RKO (cell line): ENCODE data around the gene DDX1.

Experiments used
- DNase-seq: peaks from one replicate; pipeline ENCODE4 v3.0.0-alpha.2; 2016; ENCODE audit warnings: low spot score

The DDX1 gene

GRCh38 chr2:15664273-15665066, 72.8 kb downstream of the DDX1 start:
- no peak for DNase-seq

- no peak for DNase-seq
These were observed 73.6 kb downstream of the DDX1 start for GRCh38 chr2:15665067-15665942.

- DNase-seq = no peak
These were observed 74.3 kb downstream of the DDX1 start for GRCh38 chr2:15665943-15666460.

- DNase-seq = no peak
These were observed 75.5 kb downstream of the DDX1 start for GRCh38 chr2:15666861-15667808.

GRCh38 chr2:15667809-15668556, 76.3 kb downstream of the DDX1 start:
- no peak for DNase-seq

- DNase-seq = no peak
These were observed 77.1 kb downstream of the DDX1 start for GRCh38 chr2:15668611-15669305.

GRCh38 chr2:15669375-15669910, 77.8 kb downstream of the DDX1 start:
- no peak for DNase-seq

GRCh38 chr2:15670469-15670868, 78.8 kb downstream of the DDX1 start:
- DNase-seq = no peak

- DNase-seq = no peak
These were observed 79.3 kb downstream of the DDX1 start for GRCh38 chr2:15670981-15671380.

GRCh38 chr2:15671409-15671808, 79.7 kb downstream of the DDX1 start:
- DNase-seq = no peak

- no peak for DNase-seq
These were observed 80.5 kb downstream of the DDX1 start for GRCh38 chr2:15671842-15672815.

GRCh38 chr2:15672961-15673918, 81.6 kb downstream of the DDX1 start:
- DNase-seq = no peak

GRCh38 chr2:15673919-15674636, 82.4 kb downstream of the DDX1 start:
- no peak for DNase-seq

- DNase-seq = peak; percentile 54
These were observed 83.2 kb downstream of the DDX1 start for GRCh38 chr2:15674637-15675455.

GRCh38 chr2:15675456-15676195, 84.0 kb downstream of the DDX1 start:
- peak; percentile 58 for DNase-seq
